ENCODE results near the gene GPC3. TPM values are rescaled to one million over a fixed set of nuclear protein-coding genes. Genes with fewer than 3 reads are reported as not detected.

The GPC3 gene
- polyA plus RNA-seq, 1 of the 3 experiments (the other 2 are of a cell fraction): 1.4 TPM

- H3K9ac ChIP-seq: no peak overlapping the region
- CTCF ChIA-PET: interaction anchor here (1.0 to 1.1 kb wide), 2 partner anchors 32 to 74 kb away, joined by 4 to 5 read pairs; no protein-coding TSS in a partner anchor
- TF ChIP-seq FOXJ3 (CRISPR knock-in tag; IDR thresholded peaks at IDR 0.05) (no peak), POLR2AphosphoS5 (IDR thresholded peaks at IDR 0.05; ENCODE audit: low read depth, low read length) (no peak), GABPA (IDR thresholded peaks at IDR 0.05; ENCODE audit: low read depth) (no peak), SMC3 (IDR thresholded peaks at IDR 0.05; ENCODE audit: low read depth, low read length) (no peak), ZBTB33 (IDR thresholded peaks at IDR 0.05; ENCODE audit: borderline replicate concordance, low read depth) (no peak), IRF3 (IDR thresholded peaks at IDR 0.05; ENCODE audit: low read depth, low read length) (no peak)
- H4K20me1 ChIP-seq (ENCODE audit: insufficient read depth): no peaks in the 10 kb centered on the region
- H3F3A ChIP-seq (replicated peaks; ENCODE audit: insufficient read depth): no peaks in the 10 kb centered on the region
- H3K27me3 ChIP-seq (ENCODE audit: insufficient read depth): no peaks in the 10 kb centered on the region; the same call in 1 of the 2 replicates
- no peaks in the 10 kb centered on the region for H3K79me2 ChIP-seq (ENCODE audit: insufficient read depth)
- DNase-seq: no peak
- no peak overlapping the region for H3K4me3 ChIP-seq (ENCODE audit: low read depth in 2 of 2, low read length in 1 of 2)
- no peak overlapping the region for H2AFZ ChIP-seq (ENCODE audit: low read depth)
- no peaks in the 10 kb centered on the region for H3K9me3 ChIP-seq
- H3K4me2 ChIP-seq: no peak overlapping the region
- POLR2A ChIA-PET: no interaction called here
- H3K9me2 ChIP-seq: no peaks in the 10 kb centered on the region
- no peaks in the 10 kb centered on the region for H3K4me1 ChIP-seq (ENCODE audit: control insufficient read depth in 1 of 2, insufficient read depth in 2 of 2, low read depth in 1 of 2, low read length in 1 of 2)
- no peaks in the 10 kb centered on the region for H3K36me3 ChIP-seq (replicated peaks in 1 of 2; ENCODE audit: control insufficient read depth in 1 of 2, insufficient read depth in 2 of 2, low read length in 1 of 2)
- no peak overlapping the region for H3K27ac ChIP-seq (ENCODE audit: low read depth in 2 of 2, low read length in 1 of 2)
Measured at GRCh38 chrX:133702230-133702629, 283.2 kb downstream of the GPC3 start.

GRCh38 chrX:133699023-133699728 lies 286.2 kb downstream of the GPC3 start:
- no peaks in the 10 kb centered on the region; the same call in none of the 2 replicates for H3K27me3 ChIP-seq (ENCODE audit: insufficient read depth)
- no peaks in the 10 kb centered on the region for H3K36me3 ChIP-seq (replicated peaks in 1 of 2; ENCODE audit: control insufficient read depth in 1 of 2, insufficient read depth in 2 of 2, low read length in 1 of 2)
- H3F3A ChIP-seq (replicated peaks; ENCODE audit: insufficient read depth): no peaks in the 10 kb centered on the region
- DNase-seq: no peak
- 42% methylated on average over 7 of the region's 7 CpGs for WGBS (ENCODE audit: low lambda C conversion rate)
- CTCF ChIA-PET: interaction anchor here (1.0 to 2.7 kb wide), 15 partner anchors 11 to 485 kb away, joined by 3 to 17 read pairs (median 5); no protein-coding TSS in a partner anchor
- no peaks in the 10 kb centered on the region for H3K9me3 ChIP-seq
- H2AFZ ChIP-seq (ENCODE audit: low read depth): no peak overlapping the region
- no peaks in the 10 kb centered on the region for H3K79me2 ChIP-seq (ENCODE audit: insufficient read depth)
- no peak overlapping the region for H3K27ac ChIP-seq (ENCODE audit: low read depth in 2 of 2, low read length in 1 of 2)
- TF ChIP-seq RXRA (IDR thresholded peaks at IDR 0.05; ENCODE audit: borderline replicate concordance, low read depth): no peak
- no peak for TF ChIP-seq TEAD4 (IDR thresholded peaks at IDR 0.05; ENCODE audit: borderline replicate concordance, insufficient read depth)
- no peak for TF ChIP-seq EZH2phosphoT487 (IDR thresholded peaks at IDR 0.05; ENCODE audit: borderline replicate concordance, low read depth)
- TF ChIP-seq NRF1 (IDR thresholded peaks at IDR 0.05; ENCODE audit: low read depth, low read length): no peak
- no peak for TF ChIP-seq SIN3A (IDR thresholded peaks at IDR 0.05; ENCODE audit: borderline replicate concordance, low read depth, low read length)
- TF ChIP-seq FOSL2 (IDR thresholded peaks at IDR 0.05; ENCODE audit: borderline replicate concordance, low read depth): no peak
- no peak for TF ChIP-seq SMC3 (IDR thresholded peaks at IDR 0.05; ENCODE audit: low read depth, low read length)
- no peak for TF ChIP-seq CTCF (IDR thresholded peaks at IDR 0.05)
- no peak for TF ChIP-seq RFX5 (IDR thresholded peaks at IDR 0.05; ENCODE audit: low read length)
- TF ChIP-seq JUND (IDR thresholded peaks at IDR 0.05): no peak
- TF ChIP-seq GATA2 (CRISPR knock-in tag; IDR thresholded peaks at IDR 0.05): no peak
- no peak for TF ChIP-seq PBX3 (IDR thresholded peaks at IDR 0.05)
- TF ChIP-seq NFIC (IDR thresholded peaks at IDR 0.05; ENCODE audit: borderline replicate concordance): no peak
- no peak for TF ChIP-seq EP300 (IDR thresholded peaks at IDR 0.05; ENCODE audit: borderline replicate concordance in 1 of 2, low read depth in 1 of 2, low read length in 1 of 2)
- no peaks in the 10 kb centered on the region for H3K4me1 ChIP-seq (ENCODE audit: control insufficient read depth in 1 of 2, insufficient read depth in 2 of 2, low read depth in 1 of 2, low read length in 1 of 2)
- H3K9me2 ChIP-seq: no peaks in the 10 kb centered on the region
- H3K4me3 ChIP-seq (ENCODE audit: low read depth in 2 of 2, low read length in 1 of 2): no peak overlapping the region
- H3K9ac ChIP-seq: no peak overlapping the region
- H4K20me1 ChIP-seq (ENCODE audit: insufficient read depth): no peaks in the 10 kb centered on the region
- no peak overlapping the region for H3K4me2 ChIP-seq
- POLR2A ChIA-PET: no interaction called here

Measured in SK-N-SH (cell line).